COR-L47 (cell line): ENCODE results near the gene PHTF2.
"Not testable (repeated sequence)": the region's sequence is repeated elsewhere in the genome, so short reads cannot be mapped to it uniquely, and the experiment has no call there.

ENCODE experiments used
- DNase-seq: peaks from one replicate; lab custom pipeline; 2025; lab: John Stamatoyannopoulos, UW

The PHTF2 gene

GRCh38 chr7:77830649-77831355 lies 32.2 kb downstream of the PHTF2 start:
- DNase-seq, result no peak

- DNase-seq, result no peak
Measured at GRCh38 chr7:77831481-77831880, 32.9 kb downstream of the PHTF2 start.

GRCh38 chr7:77831953-77832352 lies 33.4 kb downstream of the PHTF2 start:
- DNase-seq, result no peak

GRCh38 chr7:77833136-77833535 lies 34.6 kb downstream of the PHTF2 start:
- no peak for DNase-seq

GRCh38 chr7:77836425-77836824 lies 37.9 kb downstream of the PHTF2 start:
- DNase-seq, result not testable (repeated sequence)

- no peak for DNase-seq
Measured at GRCh38 chr7:77837275-77837674, 38.7 kb downstream of the PHTF2 start.

GRCh38 chr7:77837966-77838365 lies 39.4 kb downstream of the PHTF2 start:
- no peak for DNase-seq

GRCh38 chr7:77838929-77839491 lies 40.4 kb downstream of the PHTF2 start:
- no peak for DNase-seq

GRCh38 chr7:77839919-77840318 lies 41.3 kb downstream of the PHTF2 start:
- DNase-seq, result no peak

GRCh38 chr7:77843194-77843593 lies 44.6 kb downstream of the PHTF2 start:
- no peak for DNase-seq

GRCh38 chr7:77846317-77847092 lies 47.9 kb downstream of the PHTF2 start:
- DNase-seq, result no peak

GRCh38 chr7:77855371-77856083 lies 57.0 kb downstream of the PHTF2 start:
- no peak for DNase-seq

GRCh38 chr7:77858278-77858677 lies 59.7 kb downstream of the PHTF2 start:
- no peak for DNase-seq

- DNase-seq, result no peak
Measured at GRCh38 chr7:77859343-77859742, 60.8 kb downstream of the PHTF2 start.

- peak; percentile 55 for DNase-seq
Measured at GRCh38 chr7:77862691-77863090, 64.1 kb downstream of the PHTF2 start.

GRCh38 chr7:77863860-77864259 lies 65.3 kb downstream of the PHTF2 start:
- DNase-seq, result no peak

- no peak for DNase-seq
Measured at GRCh38 chr7:77866370-77866769, 67.8 kb downstream of the PHTF2 start.

- DNase-seq, result no peak
Measured at GRCh38 chr7:77866786-77867536, 68.4 kb downstream of the PHTF2 start.

GRCh38 chr7:77867537-77867865 lies 68.9 kb downstream of the PHTF2 start:
- no peak for DNase-seq

- DNase-seq, result not testable (repeated sequence)
Measured at GRCh38 chr7:77872256-77872655, 73.7 kb downstream of the PHTF2 start.

- DNase-seq, result not testable (repeated sequence)
Measured at GRCh38 chr7:77873416-77874327, 75.1 kb downstream of the PHTF2 start.
